LNCAP (cell line): ENCODE data around the gene CD99L2.
A peak's percentile ranks its signal among the peaks of the same experiment; 100 is the strongest.

Source experiments
- TF ChIP-seq, protein P1 (sequence below): fragments of 450-650 bp; IDR thresholded peaks from 2 replicates; pipeline ENCODE4 v1.5.1; 2017; ENCODE audit warnings: mild to moderate bottlenecking

The CD99L2 gene

DNA sequence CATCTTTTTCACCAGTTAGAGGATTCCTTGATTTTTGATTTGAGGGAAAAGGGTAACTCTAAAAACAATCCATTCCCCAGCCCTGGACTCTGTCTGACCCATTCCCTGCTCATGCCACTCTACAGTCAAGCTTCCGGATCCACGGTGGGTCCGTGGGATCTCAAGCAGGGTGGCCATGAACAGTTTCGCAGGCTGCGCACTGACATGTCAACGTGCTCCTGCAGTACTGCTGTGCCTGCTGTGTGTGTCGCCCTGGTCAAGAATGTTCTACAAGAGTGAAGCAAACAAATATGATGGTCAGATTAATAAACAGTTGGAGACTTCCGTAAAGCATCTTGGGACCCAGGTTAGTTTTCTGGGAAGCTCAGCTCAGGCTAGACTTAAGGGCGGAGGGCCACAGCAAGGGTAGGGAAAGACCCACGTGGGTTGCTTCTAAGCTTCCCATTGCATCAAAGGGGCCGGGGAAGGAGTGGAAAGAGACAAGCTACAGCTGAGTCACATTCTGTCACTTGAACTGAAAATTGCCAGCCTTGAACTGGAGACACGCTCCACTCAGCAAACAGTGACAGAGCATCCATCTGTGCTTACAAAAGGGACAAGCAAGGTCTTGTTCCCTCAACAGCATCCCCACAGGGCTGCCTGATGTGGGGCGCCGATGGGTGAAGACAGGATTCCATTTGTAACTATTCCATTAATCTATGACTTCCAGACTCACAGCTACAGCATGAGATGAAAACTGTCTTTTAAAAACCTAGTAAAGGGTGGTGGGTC lies 123.5 kb downstream of the CD99L2 start:
- TF ChIP-seq, protein P1, sequence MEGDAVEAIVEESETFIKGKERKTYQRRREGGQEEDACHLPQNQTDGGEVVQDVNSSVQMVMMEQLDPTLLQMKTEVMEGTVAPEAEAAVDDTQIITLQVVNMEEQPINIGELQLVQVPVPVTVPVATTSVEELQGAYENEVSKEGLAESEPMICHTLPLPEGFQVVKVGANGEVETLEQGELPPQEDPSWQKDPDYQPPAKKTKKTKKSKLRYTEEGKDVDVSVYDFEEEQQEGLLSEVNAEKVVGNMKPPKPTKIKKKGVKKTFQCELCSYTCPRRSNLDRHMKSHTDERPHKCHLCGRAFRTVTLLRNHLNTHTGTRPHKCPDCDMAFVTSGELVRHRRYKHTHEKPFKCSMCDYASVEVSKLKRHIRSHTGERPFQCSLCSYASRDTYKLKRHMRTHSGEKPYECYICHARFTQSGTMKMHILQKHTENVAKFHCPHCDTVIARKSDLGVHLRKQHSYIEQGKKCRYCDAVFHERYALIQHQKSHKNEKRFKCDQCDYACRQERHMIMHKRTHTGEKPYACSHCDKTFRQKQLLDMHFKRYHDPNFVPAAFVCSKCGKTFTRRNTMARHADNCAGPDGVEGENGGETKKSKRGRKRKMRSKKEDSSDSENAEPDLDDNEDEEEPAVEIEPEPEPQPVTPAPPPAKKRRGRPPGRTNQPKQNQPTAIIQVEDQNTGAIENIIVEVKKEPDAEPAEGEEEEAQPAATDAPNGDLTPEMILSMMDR = no peak

DNA sequence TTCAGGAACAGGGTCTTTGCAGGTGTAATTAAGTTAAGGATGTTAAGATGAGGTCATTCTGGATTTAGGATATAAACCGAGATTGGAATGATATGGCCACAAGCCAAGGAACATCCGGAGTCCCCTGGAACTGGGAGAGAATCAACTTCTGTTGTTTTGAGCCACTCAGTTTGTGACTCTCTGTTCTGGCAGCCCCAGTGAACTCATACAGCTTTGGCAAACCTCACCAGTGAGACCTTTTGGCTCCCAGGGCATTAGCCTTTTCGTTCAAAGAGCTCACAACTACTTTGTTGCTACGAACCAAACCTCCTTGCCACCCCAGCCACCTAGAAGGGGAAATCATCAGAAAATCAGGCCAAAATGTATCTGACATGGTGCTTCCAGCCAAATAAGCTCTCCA lies 124.8 kb downstream of the CD99L2 start:
- TF ChIP-seq, protein P1 = no peak

DNA sequence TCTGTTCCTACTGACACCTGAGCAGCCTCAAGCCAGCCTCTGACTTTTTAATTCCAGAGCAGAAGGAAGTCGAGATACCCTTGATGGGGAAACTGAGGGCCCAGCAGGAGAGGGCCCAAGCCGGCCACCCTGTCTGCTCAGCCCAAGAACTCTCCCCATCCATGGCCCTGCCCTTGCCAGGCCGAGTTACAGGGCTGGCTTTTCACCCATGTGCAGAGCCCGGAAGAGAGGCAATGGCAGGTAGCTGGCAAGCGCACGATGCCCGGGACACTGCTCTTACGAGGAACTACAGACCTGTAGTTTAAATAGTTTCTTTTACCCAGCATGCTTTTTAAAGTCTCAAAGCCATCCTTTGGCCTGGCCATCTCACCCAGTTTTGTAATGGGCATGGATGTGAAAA lies 125.4 kb downstream of the CD99L2 start:
- TF ChIP-seq, protein P1 = no peak

DNA sequence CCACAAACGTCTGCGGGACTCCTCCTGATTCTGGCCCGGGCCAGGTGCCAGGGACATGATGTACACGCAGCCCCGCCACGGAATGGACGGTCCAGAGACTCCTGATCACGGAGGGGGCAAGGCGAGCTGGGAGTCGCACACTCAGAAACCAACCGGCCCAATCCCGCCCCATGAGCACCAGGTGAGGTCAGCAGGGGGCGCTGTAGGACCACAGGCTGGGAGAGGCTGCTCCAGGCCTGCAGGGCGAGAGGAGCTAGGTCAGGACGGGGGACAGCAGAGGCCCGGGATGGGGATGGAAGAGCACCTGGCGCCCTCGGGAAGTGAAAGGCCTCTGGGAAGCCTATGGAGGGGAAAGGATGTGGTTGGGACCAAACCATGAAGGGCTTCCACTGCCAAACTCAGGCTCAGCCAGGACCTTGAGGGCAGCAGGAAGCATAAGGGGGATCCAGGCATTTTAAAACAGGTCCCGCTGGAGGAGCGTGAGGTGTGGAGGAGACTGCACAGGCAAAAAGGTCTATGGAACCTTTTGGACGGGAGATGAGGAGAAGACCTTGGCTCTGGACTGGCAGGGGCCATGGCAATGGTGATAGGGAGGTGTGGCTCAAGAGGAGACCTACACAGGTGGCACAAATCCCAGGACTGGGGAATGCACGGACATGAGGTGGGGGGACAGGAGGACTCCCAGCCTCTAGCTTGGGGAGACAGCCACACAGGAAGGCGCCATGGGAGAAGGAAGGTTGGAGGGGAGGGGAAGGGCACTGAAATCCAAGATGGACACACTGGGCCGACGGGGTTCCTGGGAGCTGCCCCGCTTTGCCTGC lies 126.1 kb downstream of the CD99L2 start:
- TF ChIP-seq, protein P1 = peak; percentile 63

DNA sequence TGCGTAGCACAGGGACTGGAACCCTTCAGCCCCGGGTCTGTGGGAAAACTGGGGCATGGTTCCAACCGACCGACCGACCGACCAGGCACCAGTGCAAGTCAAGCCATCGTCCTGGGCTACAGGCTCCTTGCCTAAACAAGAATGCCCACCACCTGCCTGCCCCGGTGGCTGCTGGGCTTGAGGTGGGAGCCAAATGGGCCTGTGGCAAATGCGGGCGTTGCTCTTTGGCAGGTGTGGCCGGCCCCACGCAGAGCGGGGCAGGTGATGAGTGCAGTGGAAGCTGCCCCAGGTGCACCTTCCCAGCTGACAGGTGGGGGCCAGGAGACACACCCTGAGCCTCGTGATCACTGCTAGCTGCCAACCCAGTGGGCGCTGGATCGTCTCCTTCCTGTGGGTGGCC lies 127.4 kb downstream of the CD99L2 start:
- TF ChIP-seq, protein P1 = no peak

DNA sequence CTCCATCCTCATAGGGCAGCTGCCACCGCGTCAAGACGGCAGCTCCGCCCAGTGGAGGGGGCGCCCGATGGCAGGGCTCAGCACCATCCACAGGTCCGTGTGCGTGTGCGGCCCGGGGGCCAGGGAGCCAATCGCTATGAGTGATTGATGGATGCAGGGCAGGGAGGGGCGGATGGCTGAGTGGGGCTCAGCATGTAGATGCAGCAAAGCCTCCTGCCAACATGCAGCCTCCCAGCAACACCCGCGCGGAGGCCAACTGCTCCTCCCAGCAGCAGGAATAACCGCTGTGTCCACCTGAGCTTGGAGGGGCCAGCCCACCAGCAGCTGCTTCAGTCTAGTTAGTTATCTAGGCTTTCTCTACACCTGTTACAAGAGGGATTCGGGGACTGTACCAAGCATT lies 127.8 kb downstream of the CD99L2 start:
- TF ChIP-seq, protein P1 = no peak

DNA sequence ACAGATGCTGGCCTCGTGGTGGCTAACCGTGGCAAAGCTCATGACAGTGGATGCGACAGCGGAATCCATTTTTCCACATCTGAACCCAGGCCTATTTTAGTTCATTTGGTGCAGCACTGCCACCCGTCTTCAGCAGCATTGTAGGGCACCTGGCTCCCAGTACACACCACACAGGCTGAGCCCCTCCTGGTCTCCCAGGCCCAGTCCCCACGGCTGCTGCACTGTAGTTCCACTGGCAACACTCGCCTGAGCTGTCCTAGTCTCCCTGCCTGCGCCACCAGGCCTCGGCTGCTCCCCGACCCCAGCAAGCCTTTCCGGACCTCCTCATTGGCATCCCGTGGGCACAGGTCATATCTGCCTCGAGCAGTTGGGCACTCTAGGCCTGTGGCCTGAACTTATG lies 129.1 kb downstream of the CD99L2 start:
- TF ChIP-seq, protein P1 = no peak
